Activated T-helper 9 cell treated with anti-CD3 and anti-CD28 coated beads, Interleukin-2, amount 50 U/mL, for 16 hours (primary cell): Measurements from ENCODE around the gene JADE3.
"Not testable (repeated sequence)": the region's sequence is repeated elsewhere in the genome, so short reads cannot be mapped to it uniquely, and the experiment has no call there.

ENCODE experiments used
- DNase-seq: peaks from one replicate; pipeline ENCODE4 v3.0.0-alpha.2; 2020; ENCODE audit warnings: low read depth

The JADE3 gene

GRCh38 chrX:46935295-46935694 lies 23.1 kb downstream of the JADE3 start:
- DNase-seq: no peak

- DNase-seq: no peak
Observed at GRCh38 chrX:46938589-46938988, 26.4 kb downstream of the JADE3 start.

- no peak for DNase-seq
Observed at GRCh38 chrX:46941341-46941740, 29.1 kb downstream of the JADE3 start.

GRCh38 chrX:46953137-46953527 lies 40.9 kb downstream of the JADE3 start:
- no peak for DNase-seq

GRCh38 chrX:46953597-46953996 lies 41.4 kb downstream of the JADE3 start:
- no peak for DNase-seq

GRCh38 chrX:46954716-46955115 lies 42.5 kb downstream of the JADE3 start:
- no peak for DNase-seq

GRCh38 chrX:46956589-46956988 lies 44.4 kb downstream of the JADE3 start:
- not testable (repeated sequence) for DNase-seq

GRCh38 chrX:46957297-46957696 lies 45.1 kb downstream of the JADE3 start:
- no peak for DNase-seq

GRCh38 chrX:46959101-46959500 lies 46.9 kb downstream of the JADE3 start:
- DNase-seq: no peak

- no peak for DNase-seq
Observed at GRCh38 chrX:46959985-46960700, 47.9 kb downstream of the JADE3 start.

- no peak for DNase-seq
Observed at GRCh38 chrX:46961097-46961496, 48.9 kb downstream of the JADE3 start.

GRCh38 chrX:46961574-46962283 lies 49.5 kb downstream of the JADE3 start:
- DNase-seq: no peak

GRCh38 chrX:46965125-46965758 lies 53.0 kb downstream of the JADE3 start:
- DNase-seq: no peak

GRCh38 chrX:46967547-46967946 lies 55.3 kb downstream of the JADE3 start:
- DNase-seq: no peak

GRCh38 chrX:46977046-46977445 lies 64.8 kb downstream of the JADE3 start:
- not testable (repeated sequence) for DNase-seq

- DNase-seq: peak; percentile 59
Observed at GRCh38 chrX:46978341-46979291, 66.4 kb downstream of the JADE3 start.

GRCh38 chrX:46984705-46985104 lies 72.5 kb downstream of the JADE3 start:
- DNase-seq: no peak

- DNase-seq: no peak
Observed at GRCh38 chrX:46989548-46989947, 77.3 kb downstream of the JADE3 start.

- no peak for DNase-seq
Observed at GRCh38 chrX:46991664-46992063, 79.4 kb downstream of the JADE3 start.

- no peak for DNase-seq
Observed at GRCh38 chrX:46992070-46992469, 79.8 kb downstream of the JADE3 start.

GRCh38 chrX:46994096-46994495 lies 81.9 kb downstream of the JADE3 start:
- DNase-seq: no peak

- DNase-seq: no peak
Observed at GRCh38 chrX:47012131-47012530, 99.9 kb downstream of the JADE3 start.
